Stimulated activated naive CD8-positive, alpha-beta T cell treated with anti-CD3 and anti-CD28 coated beads, Interleukin-15, Interleukin-2, amounts not matched to agents 100 U/mL and 50 U/mL, for 24 hours (primary cell): ENCODE data around the gene BBOF1.
"Not testable (repeated sequence)": the region's sequence is repeated elsewhere in the genome, so short reads cannot be mapped to it uniquely, and the experiment has no call there.

Source experiments
- ATAC-seq: fragments of 150-1000 bp; cut with Tn5 transposase; one replicate; pipeline ENCODE4 v1.10.0; 2021
- DNase-seq: peaks from one replicate; pipeline ENCODE4 v3.0.0; 2021

BBOF1 gene

DNA sequence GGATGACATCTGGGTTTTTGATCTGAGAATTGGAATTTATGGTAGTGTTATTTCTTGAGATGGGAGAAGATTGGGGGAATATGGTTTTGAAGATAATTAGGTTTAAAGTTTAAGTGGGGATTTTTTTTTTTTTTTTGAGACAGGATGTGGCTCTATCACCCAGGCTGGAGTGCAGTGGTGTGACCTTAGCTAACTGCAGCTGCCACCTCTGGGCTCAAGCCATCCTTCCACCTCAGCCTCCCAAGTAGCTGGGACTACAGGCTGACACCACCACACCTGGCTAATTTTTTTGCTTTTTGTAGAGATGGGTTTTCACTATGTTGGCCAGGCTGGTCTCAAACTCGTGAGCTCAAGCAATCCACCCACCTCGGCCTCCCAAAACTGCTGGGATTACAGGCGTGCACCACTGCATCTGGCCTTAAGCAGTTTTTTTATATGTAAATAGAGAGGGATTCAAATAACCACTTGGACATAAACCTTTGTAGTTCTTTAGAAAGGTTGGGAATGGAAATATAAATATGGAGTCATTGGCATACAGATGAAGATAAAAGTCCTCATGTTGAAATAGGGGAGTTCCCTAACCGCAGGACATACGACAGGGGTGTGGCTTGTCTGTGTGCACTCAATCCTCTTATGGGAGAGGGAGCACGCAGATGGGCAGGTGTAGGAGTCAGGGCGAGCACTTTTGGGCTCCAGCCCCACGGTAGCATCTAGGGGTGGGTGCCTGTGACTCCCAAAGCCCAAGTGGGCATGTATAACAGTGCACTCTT, 70.3 kb downstream of the BBOF1 start:
- no peak for ATAC-seq
- peak; percentile 11 for DNase-seq

DNA sequence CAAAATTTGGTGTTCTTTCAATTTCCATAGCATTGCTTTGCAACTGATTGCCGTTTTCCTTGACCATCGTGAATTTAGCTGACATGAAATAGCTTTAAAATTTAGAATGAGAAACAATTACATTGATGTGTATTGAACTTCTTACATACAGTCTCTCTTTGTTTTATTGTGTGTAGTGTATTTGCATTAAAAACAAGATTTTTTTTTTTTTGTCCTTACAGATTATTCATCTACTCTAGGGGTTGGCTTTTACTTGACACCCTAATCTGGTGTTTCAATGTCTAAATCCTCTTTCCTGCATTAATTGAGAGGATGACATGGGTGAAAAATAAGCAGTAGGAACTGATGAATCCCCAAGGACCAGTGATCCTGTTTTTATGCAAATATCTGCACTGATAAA, 86.2 kb downstream of the BBOF1 start:
- no peak for ATAC-seq
- DNase-seq: no peak

DNA sequence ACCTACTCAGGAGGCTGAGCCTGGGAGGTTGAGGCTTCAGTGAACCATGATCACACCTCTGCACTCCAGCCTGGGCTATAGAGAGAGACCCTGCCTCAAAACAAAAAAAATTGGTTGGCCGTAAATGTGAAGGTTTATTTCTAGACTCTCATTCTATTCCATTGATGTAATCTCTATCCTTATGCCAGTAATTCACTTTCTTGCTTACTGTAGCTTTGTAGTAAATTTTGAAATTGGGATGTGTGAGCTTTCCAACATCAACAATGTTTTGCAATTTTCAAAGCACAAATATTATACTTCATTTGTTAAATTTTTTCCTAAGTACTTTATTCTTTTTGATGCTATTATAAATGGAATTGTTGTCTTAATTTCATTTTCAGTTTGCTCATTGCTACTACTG, 90.2 kb downstream of the BBOF1 start:
- ATAC-seq: no peak
- no peak for DNase-seq

DNA sequence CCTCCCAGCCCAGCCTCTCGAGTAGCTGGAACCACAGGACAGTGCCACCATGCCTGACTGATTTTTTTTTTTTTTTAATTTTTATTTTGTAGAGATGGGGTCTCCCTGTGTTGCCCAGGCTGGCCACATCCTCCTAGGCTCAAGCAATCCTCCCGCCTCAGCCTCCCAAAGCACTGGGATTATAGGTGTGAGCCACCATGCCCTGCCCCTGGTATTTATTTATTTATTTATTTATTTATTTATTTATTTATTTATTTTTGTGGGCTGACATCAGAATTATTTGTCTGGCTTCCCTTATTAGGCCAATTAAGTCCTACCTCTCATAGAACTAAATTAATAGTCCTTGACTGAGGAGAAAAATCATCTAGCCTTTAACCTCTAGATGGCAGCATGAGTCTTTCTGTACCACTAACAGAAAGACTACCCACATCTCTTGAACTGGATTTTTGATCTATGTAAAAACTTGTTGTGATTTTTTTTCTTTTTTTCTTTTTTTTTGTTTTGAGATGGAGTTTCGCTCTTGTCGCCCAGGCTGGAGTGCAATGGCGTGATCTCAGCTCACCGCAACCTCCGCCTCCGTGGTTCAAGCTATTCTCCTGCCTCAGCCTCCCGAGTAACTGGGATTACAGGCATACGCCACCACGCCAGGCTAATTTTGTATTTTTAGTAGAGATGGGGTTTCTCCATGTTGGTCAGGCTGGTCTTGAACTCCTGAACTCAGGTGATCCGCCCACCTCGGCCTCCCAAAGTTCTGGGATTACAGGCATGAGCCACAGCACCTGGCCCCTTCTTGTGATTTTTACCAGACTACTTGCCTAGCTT, 92.5 kb downstream of the BBOF1 start:
- ATAC-seq: peak; percentile 49

More for the DNA sequence above, 92.5 kb downstream of the BBOF1 start:
- not testable (repeated sequence) for DNase-seq
